ACC112 (cell line): ENCODE results near the gene DAO.

Source experiments
- H2AFZ ChIP-seq: fragments of 200-600 bp; sonication (generic); one replicate; pipeline ENCODE4 v1.6.0; 2017; ENCODE audit warnings: antibody characterized with exemption, low read length; ENCODE audit not compliant: unreplicated experiment
- H3K27ac ChIP-seq: fragments of 200-600 bp; sonication (generic); 2 replicates; pipeline ENCODE4 v1.5.1; 2014; ENCODE audit warnings: low read depth, mild to moderate bottlenecking, antibody characterized with exemption, low read length, moderate library complexity
- H3K27me3 ChIP-seq: fragments of 200-600 bp; sonication (generic); 2 replicates; pipeline ENCODE4 v1.6.1; 2014; ENCODE audit warnings: mild to moderate bottlenecking, antibody characterized with exemption, low read length, moderate library complexity, mixed read lengths; ENCODE audit not compliant: insufficient read depth
- H3K36me3 ChIP-seq: fragments of 200-600 bp; sonication (generic); 2 replicates; pipeline ENCODE4 v1.6.1; 2016; ENCODE audit warnings: mild to moderate bottlenecking, antibody characterized with exemption, low read length, moderate library complexity, mixed read lengths; ENCODE audit not compliant: insufficient read depth
- H3K4me1 ChIP-seq: fragments of 200-600 bp; sonication (generic); one replicate; pipeline ENCODE4 v1.6.1; 2016; ENCODE audit warnings: low read length, mixed read lengths; ENCODE audit not compliant: insufficient read depth, unreplicated experiment, control insufficient read depth
- H3K4me3 ChIP-seq: fragments of 200-600 bp; sonication (generic); 2 replicates; pipeline ENCODE4 v1.5.1; 2014; ENCODE audit warnings: mild to moderate bottlenecking, low read depth, low read length
- H3K79me2 ChIP-seq: fragments of 200-600 bp; sonication (generic); one replicate; pipeline ENCODE4 v1.6.0; 2016; ENCODE audit warnings: low read length; ENCODE audit not compliant: control insufficient read depth, unreplicated experiment, insufficient read depth

Gene DAO

DNA sequence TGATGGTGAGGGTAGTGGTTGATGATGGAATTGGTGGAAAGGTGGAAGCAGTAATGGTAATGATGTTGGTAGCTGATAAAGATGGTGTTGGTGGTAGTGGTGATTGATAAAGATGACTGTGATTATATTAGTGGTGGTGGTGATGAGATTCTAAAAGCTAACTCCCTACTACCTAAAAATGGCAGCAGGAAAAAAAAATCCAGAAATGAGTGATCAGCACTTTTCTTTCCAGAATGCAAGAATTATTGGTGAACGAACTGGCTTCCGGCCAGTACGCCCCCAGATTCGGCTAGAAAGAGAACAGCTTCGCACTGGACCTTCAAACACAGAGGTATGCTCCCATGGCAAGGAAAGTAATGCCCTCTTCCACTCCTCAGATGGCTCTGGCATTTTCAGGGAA is 19.3 kb downstream of the DAO start:
- Histone ChIP-seq H3K79me2 (no peaks in the 10 kb centered on the region), H3K36me3 (no peaks in the 10 kb centered on the region), H2AFZ (no peak overlapping the region), H3K27me3 (peaks cover 57% of the 10 kb centered on the region), H3K27ac (no peak overlapping the region), H3K4me3 (no peak overlapping the region), H3K4me1 (no peaks in the 10 kb centered on the region)

DNA sequence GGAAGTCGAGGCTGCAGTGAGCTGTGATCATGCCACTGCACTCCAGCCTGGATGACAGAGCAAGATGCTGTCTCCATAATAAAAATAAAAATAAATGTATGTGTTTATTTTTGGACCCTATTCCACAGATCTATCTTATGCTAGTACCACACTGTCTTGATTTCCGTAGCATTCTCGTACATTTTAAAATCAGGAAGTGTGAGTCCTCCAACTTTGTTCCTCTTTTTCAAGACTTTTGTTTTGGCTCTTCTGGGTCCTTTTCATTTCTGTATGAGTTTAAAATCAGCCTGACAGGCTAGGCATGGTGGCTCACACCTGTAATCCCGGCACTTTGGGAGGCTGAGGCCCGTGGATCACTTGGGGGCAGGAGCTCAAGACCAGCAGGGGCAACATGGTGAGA is 25.8 kb downstream of the DAO start:
- H3K27ac ChIP-seq: no peak overlapping the region
- H3K27me3 ChIP-seq: peaks cover 43% of the 10 kb centered on the region
- H2AFZ ChIP-seq: no peak overlapping the region
- no peaks in the 10 kb centered on the region for H3K36me3 ChIP-seq
- H3K4me3 ChIP-seq: no peak overlapping the region
- H3K79me2 ChIP-seq: no peaks in the 10 kb centered on the region
- no peaks in the 10 kb centered on the region for H3K4me1 ChIP-seq

DNA sequence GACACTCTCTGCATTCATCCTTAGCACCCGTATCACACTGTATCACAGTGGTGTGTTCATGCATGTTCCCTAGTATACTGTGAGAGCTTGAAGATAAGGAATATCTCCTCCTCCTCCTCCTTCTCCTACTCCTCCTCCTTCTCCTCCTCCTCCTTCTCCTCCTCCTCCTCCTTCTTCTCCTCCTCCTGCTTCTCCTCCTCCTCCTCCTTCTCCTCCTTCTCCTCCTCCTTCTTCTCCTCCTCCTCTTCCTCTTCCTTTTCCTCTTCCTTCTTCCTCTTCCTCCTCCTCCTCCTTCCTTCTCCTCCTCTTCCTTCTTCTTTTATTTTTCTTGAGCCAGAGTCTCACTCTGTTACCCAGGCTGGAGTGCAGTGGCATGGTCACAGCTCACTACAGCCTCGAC is 27.1 kb downstream of the DAO start:
- no peaks in the 10 kb centered on the region for H3K36me3 ChIP-seq
- H3K27me3 ChIP-seq: peaks cover 41% of the 10 kb centered on the region
- H3K27ac ChIP-seq: no peak overlapping the region
- no peaks in the 10 kb centered on the region for H3K79me2 ChIP-seq
- H2AFZ ChIP-seq: no peak overlapping the region
- H3K4me1 ChIP-seq: no peaks in the 10 kb centered on the region
- no peak overlapping the region for H3K4me3 ChIP-seq

DNA sequence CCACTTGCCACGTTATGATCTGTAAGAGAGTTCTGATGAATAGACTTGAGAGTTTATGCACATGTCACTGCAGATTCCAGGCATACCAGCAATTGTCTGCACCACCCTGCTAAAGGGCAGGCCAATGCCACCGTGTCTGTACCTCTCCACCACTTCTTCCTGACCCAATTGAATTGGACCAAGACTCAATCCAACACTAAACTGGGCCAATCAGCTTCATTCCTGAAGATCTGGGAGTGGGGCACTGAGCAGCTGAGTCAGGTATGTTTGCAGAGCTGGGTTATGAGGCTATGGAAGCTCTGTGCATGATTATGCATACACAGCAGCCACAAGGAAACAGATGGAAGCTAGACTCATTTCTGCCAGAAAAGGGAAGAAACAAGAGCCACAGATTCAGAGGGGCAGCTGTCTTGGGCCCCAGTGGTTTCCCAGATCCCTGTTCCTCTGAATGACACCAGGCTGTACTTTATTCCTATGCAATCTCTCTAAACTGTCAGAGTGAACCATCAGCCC is 28.0 kb downstream of the DAO start:
- Histone ChIP-seq H3K27ac (no peak overlapping the region), H3K36me3 (no peaks in the 10 kb centered on the region)

DNA sequence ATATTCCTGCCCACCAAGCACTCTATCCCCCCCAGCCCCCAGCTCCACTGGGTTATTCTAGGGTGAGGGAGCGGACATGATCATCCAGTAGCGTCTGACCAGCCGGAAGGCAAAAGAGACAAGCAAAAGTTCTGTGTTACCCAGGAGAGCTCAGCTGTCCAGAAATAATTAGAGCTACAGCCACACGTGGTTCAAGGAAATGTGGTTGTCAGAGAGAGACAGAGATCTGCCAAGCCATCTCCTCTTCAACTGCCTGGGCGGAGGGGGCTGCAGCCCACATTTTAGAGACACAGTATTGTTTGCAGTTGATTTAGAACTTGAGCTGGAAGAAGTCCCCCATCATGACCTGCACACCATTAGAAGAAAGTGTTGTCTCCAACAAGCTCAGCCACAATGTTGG is 30.4 kb downstream of the DAO start:
- Histone ChIP-seq H3K27ac (no peak overlapping the region), H3K36me3 (no peaks in the 10 kb centered on the region), H3K27me3 (peaks cover 38% of the 10 kb centered on the region), H2AFZ (no peak overlapping the region), H3K4me1 (peaks cover 4% of the 10 kb centered on the region), H3K79me2 (no peaks in the 10 kb centered on the region), H3K4me3 (no peak overlapping the region)

More for the DNA sequence above, 28.0 kb downstream of the DAO start:
- H3K4me1 ChIP-seq: no peaks in the 10 kb centered on the region
- no peak overlapping the region for H2AFZ ChIP-seq
- no peak overlapping the region for H3K4me3 ChIP-seq
- H3K79me2 ChIP-seq: no peaks in the 10 kb centered on the region
- peaks cover 38% of the 10 kb centered on the region for H3K27me3 ChIP-seq

DNA sequence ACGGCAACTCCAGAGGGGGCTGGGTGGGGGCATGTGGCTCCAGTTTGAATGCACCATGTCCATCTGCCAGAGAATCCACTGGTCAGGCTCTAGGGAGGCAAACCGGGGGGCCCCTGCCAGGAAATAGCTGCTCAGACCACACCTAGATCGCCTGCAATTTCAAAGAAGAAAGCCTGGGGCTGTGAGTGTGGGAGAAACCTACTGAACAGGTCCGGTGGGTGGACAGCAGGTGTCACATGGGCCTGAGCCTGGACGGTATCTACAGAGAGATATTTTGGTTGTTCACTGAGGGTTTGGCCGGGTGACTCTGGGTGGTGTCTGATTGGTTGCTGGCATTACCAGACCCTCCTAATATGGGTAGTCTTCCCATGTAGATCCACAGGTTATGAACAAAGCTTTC is 32.0 kb downstream of the DAO start:
- Histone ChIP-seq H3K27me3 (peaks cover 31% of the 10 kb centered on the region), H3K36me3 (no peaks in the 10 kb centered on the region), H3K4me1 (peaks cover 4% of the 10 kb centered on the region), H3K27ac (no peak overlapping the region), H3K4me3 (no peak overlapping the region), H3K79me2 (no peaks in the 10 kb centered on the region), H2AFZ (no peak overlapping the region)

DNA sequence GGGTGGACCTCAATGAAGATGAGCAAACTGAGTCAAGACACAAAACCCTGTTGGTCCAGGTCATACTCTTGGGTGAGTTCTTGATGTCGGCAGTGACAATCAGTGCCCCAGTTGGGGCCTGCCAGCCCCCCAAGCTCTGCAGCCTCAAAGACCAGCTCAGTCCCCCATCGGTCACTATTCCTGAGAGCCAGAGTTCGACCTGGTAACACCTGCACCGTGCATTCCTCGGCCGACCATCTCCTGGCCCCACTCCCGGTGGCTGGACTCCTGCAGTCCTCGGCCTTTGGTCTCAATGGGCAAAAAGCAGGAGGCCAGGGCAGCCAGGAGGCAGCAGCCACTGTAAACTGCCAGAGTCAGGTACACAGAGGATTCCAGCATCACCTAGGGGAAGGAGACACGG is 32.5 kb downstream of the DAO start:
- peaks cover 4% of the 10 kb centered on the region for H3K4me1 ChIP-seq
- H3K27me3 ChIP-seq: peaks cover 31% of the 10 kb centered on the region
- no peak overlapping the region for H3K4me3 ChIP-seq
- no peak overlapping the region for H3K27ac ChIP-seq
- H3K36me3 ChIP-seq: no peaks in the 10 kb centered on the region
- no peaks in the 10 kb centered on the region for H3K79me2 ChIP-seq
- H2AFZ ChIP-seq: no peak overlapping the region

DNA sequence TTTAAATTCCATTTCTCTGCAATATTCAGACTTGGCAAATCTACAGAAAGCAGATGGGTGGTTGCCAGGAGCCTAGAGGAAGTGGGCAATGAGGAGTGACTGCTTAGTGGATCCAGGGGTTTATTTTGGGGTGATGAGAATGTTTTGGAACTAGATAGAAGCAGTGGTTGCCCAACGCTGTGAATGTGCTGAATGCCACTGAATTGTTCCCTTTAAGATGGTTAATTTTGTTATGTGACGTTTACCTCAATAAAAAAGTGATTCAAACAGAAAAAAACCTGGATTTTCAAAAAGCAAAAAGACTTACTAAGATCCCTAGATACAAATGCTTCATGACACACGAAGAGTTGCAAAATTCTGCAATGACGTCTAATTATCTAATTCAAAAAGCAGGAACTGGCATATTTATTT is 34.2 kb downstream of the DAO start:
- no peaks in the 10 kb centered on the region for H3K79me2 ChIP-seq
- peaks cover 21% of the 10 kb centered on the region for H3K27me3 ChIP-seq
- peaks cover 4% of the 10 kb centered on the region for H3K4me1 ChIP-seq
- no peak overlapping the region for H2AFZ ChIP-seq
- no peaks in the 10 kb centered on the region for H3K36me3 ChIP-seq
- H3K27ac ChIP-seq: no peak overlapping the region
- no peak overlapping the region for H3K4me3 ChIP-seq

DNA sequence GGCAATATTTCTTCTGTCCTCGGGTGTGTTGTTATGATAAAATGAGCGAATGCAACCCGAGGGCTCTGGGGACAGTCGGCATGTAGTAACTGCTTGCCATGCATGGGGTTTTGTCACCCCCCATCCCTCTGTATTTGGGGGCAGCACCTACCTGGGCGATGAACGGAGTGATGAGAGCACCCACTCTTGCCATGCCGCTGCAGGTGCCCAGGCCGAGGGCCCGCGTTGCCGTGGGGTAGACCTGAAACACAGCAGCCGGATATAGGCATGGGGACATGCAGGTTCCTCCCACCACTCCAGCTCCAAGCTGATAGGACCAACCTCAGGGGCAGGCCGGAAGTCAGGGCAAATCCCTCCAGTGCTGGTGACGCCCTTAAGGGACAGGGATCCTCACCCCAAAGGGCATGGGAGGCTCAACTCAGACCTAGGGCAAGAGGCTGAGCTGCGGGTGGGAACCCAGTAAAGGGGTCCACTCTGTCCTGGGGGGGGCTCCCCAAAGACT is 35.8 kb downstream of the DAO start:
- Histone ChIP-seq H3K36me3 (no peaks in the 10 kb centered on the region), H3K79me2 (no peaks in the 10 kb centered on the region), H3K27ac (no peak overlapping the region), H2AFZ (no peak overlapping the region), H3K27me3 (peaks cover 15% of the 10 kb centered on the region), H3K4me1 (peaks cover 4% of the 10 kb centered on the region), H3K4me3 (no peak overlapping the region)

DNA sequence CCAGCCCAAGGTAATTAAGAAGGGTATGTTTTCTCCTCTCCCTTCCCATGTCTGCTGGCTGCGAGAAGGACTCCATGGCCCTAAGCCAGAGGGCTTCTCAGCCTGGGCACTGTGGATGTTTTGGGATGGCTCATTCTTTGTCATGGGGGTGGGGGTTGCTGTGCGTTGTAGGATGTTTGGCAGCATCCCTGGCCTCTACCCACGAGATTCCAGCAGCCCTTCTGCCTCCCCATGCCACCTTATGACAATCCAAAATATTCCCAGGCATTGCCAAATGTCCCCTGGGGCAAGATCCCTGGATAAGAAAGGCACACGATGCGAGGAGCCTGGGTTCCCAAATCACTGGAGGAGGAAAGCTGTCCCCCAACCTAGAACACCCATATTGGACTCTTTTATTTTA is 36.4 kb downstream of the DAO start:
- H3K27me3 ChIP-seq: peaks cover 15% of the 10 kb centered on the region
- no peak overlapping the region for H2AFZ ChIP-seq
- H3K79me2 ChIP-seq: no peaks in the 10 kb centered on the region
- no peak overlapping the region for H3K27ac ChIP-seq
- no peaks in the 10 kb centered on the region for H3K36me3 ChIP-seq
- peaks cover 4% of the 10 kb centered on the region for H3K4me1 ChIP-seq
- no peak overlapping the region for H3K4me3 ChIP-seq

DNA sequence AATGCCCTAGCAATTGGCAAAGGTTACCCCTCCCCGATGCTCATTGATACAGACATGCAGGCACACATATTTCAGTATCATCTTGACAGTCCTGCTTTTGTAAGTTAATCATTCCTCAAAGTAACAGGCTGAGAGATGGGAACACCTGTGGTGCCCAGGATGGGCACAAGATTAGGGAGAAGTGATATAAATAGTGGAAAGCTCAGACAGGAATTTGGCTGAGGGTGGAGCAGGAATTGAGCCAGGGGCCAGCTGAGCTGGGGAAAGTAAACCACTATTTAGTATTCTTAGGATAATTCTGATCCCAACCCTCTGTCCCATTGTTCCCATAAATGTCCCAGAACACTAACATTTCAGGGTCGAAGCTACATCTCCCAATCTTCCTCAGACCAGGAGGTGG is 38.3 kb downstream of the DAO start:
- H2AFZ ChIP-seq: no peak overlapping the region
- H3K27ac ChIP-seq: no peak overlapping the region
- H3K27me3 ChIP-seq: peaks cover 29% of the 10 kb centered on the region
- H3K4me1 ChIP-seq: peaks cover 4% of the 10 kb centered on the region
- no peaks in the 10 kb centered on the region for H3K36me3 ChIP-seq
- no peaks in the 10 kb centered on the region for H3K79me2 ChIP-seq
- no peak overlapping the region for H3K4me3 ChIP-seq
